ENCODE measurements around the gene RANBP3L. TPM values are rescaled to one million over a fixed set of nuclear protein-coding genes. Genes with fewer than 3 reads are reported as not detected.

The RANBP3L gene
- polyA plus RNA-seq, 1 experiment, result not detected

- ChIA-PET POLR2A (no interaction called here), CTCF (interaction anchor here (1.8 kb wide), 1 partner anchor 191 kb away, joined by 3 read pairs; no protein-coding TSS in a partner anchor)
- Histone ChIP-seq H3K27me3 (ENCODE audit: control insufficient read depth, insufficient read depth, low read length) (peaks cover 3% of the 10 kb centered on the region), H3K4me3 (ENCODE audit: low read depth, low read length) (no peak overlapping the region), H3K27ac (ENCODE audit: low read depth, low read length) (no peak overlapping the region), H3K9me3 (ENCODE audit: control insufficient read depth, insufficient read depth, low read length) (no peaks in the 10 kb centered on the region)
- no peak for TF ChIP-seq CTCF (IDR thresholded peaks at IDR 0.05; ENCODE audit: low read depth, low read length)
- DNase-seq (ENCODE audit: low read depth, low spot score), result no peak
Observed at GRCh38 chr5:36270175-36270574, 31.5 kb downstream of the RANBP3L start.

GRCh38 chr5:36269478-36269877 is 32.2 kb downstream of the RANBP3L start:
- no peak for TF ChIP-seq CTCF (IDR thresholded peaks at IDR 0.05; ENCODE audit: low read depth, low read length)
- Histone ChIP-seq H3K27me3 (ENCODE audit: control insufficient read depth, insufficient read depth, low read length) (peaks cover 3% of the 10 kb centered on the region), H3K27ac (ENCODE audit: low read depth, low read length) (no peak overlapping the region), H3K4me3 (ENCODE audit: low read depth, low read length) (no peak overlapping the region), H3K9me3 (ENCODE audit: control insufficient read depth, insufficient read depth, low read length) (no peaks in the 10 kb centered on the region)
- no peak for DNase-seq (ENCODE audit: low read depth, low spot score)
- CTCF ChIA-PET, result interaction anchor here (7.0 kb wide), 1 partner anchor 35 kb away, joined by 117 read pairs; the partner anchor contains the start of gene RANBP3L
- POLR2A ChIA-PET, result no interaction called here

- Histone ChIP-seq H3K9me3 (ENCODE audit: control insufficient read depth, insufficient read depth, low read length) (no peaks in the 10 kb centered on the region), H3K27me3 (ENCODE audit: control insufficient read depth, insufficient read depth, low read length) (peaks cover 3% of the 10 kb centered on the region), H3K4me3 (ENCODE audit: low read depth, low read length) (no peak overlapping the region), H3K27ac (ENCODE audit: low read depth, low read length) (no peak overlapping the region)
- TF ChIP-seq CTCF (IDR thresholded peaks at IDR 0.05; ENCODE audit: low read depth, low read length), result no peak
- DNase-seq (ENCODE audit: low read depth, low spot score), result no peak
- POLR2A ChIA-PET, result no interaction called here
- CTCF ChIA-PET, result interaction anchor here (0.7 to 7.0 kb wide), 5 partner anchors 22 to 428 kb away, joined by 3 to 117 read pairs (median 4); partner anchors contain the start of gene RANBP3L
Observed at GRCh38 chr5:36267905-36268304, 33.8 kb downstream of the RANBP3L start.

- no peak for TF ChIP-seq CTCF (IDR thresholded peaks at IDR 0.05; ENCODE audit: low read depth, low read length)
- no peak for DNase-seq (ENCODE audit: low read depth, low spot score)
- Histone ChIP-seq H3K9me3 (ENCODE audit: control insufficient read depth, insufficient read depth, low read length) (no peaks in the 10 kb centered on the region), H3K27me3 (ENCODE audit: control insufficient read depth, insufficient read depth, low read length) (no peaks in the 10 kb centered on the region), H3K27ac (ENCODE audit: low read depth, low read length) (no peak overlapping the region), H3K4me3 (ENCODE audit: low read depth, low read length) (no peak overlapping the region)
- ChIA-PET CTCF (interaction anchor here (0.8 to 7.0 kb wide), 11 partner anchors 8 to 428 kb away, joined by 3 to 117 read pairs (median 8); partner anchors contain the start of gene RANBP3L), POLR2A (no interaction called here)
Observed at GRCh38 chr5:36264202-36264760, 37.4 kb downstream of the RANBP3L start.

- Histone ChIP-seq H3K4me3 (ENCODE audit: low read depth, low read length) (no peak overlapping the region), H3K27ac (ENCODE audit: low read depth, low read length) (no peak overlapping the region), H3K9me3 (ENCODE audit: control insufficient read depth, insufficient read depth, low read length) (no peaks in the 10 kb centered on the region), H3K27me3 (ENCODE audit: control insufficient read depth, insufficient read depth, low read length) (no peaks in the 10 kb centered on the region)
- no peak for TF ChIP-seq CTCF (IDR thresholded peaks at IDR 0.05; ENCODE audit: low read depth, low read length)
- CTCF ChIA-PET, result interaction anchor here (2.4 kb wide), 1 partner anchor 44 kb away, joined by 11 read pairs; no protein-coding TSS in a partner anchor
- DNase-seq (ENCODE audit: low read depth, low spot score), result no peak
- POLR2A ChIA-PET, result no interaction called here
Observed at GRCh38 chr5:36261186-36261585, 40.5 kb downstream of the RANBP3L start.

Data from AG04450 (cell line).